ENCODE data around the gene XPO4. TPM values are rescaled to one million over a fixed set of nuclear protein-coding genes. Genes with fewer than 3 reads are reported as not detected.
"Not testable (repeated sequence)": the region's sequence is repeated elsewhere in the genome, so short reads cannot be mapped to it uniquely, and the experiment has no call there.

Gene XPO4
- total and polyA plus RNA-seq, 7 experiments from 2014 or later: 6.1 to 26.5 (median 21.0) TPM

DNA sequence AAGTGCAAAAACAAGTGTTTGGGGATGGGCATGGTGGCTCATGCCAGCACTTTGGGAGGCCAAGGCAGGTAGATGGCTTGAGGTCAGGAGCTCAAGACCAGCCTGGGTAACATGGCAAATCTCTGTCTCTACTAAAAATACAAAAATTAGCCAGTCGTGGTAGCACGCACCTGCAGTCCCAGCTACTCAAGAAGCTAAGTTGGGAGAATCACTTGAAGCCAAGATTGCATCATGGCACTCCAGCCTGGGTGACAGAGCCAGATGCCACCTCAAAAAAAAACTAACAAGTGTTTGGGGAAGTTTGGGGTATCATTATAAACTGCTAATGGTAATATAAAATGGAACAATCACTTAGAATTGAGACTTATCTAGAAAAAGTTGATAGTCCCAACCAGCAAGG, 24.6 kb downstream of the XPO4 start:
- Histone ChIP-seq H3K9me3 (ENCODE audit: control insufficient read depth in 2 of 3, low read length in 3 of 3) (no peaks in the 10 kb centered on the region), H3K27ac (ENCODE audit: low read depth, low read length) (no peak overlapping the region), H3K4me1 (ENCODE audit: control insufficient read depth in 2 of 2, insufficient read depth in 2 of 2, low read length in 2 of 2) (peaks cover 0 to under 1% of the 10 kb centered on the region in 2 donors), H3K36me3 (ENCODE audit: control insufficient read depth in 2 of 3, insufficient read depth in 3 of 3, low read length in 3 of 3) (no peaks in the 10 kb centered on the region), H3K27me3 (ENCODE audit: control insufficient read depth in 2 of 2, insufficient read depth in 2 of 2, low read length in 2 of 2) (no peaks in the 10 kb centered on the region), H3K4me3 (ENCODE audit: low read length) (no peak overlapping the region)
- Mint-ChIP-seq H3K4me1 (peaks cover 12 to 72% (median 52%) of the 10 kb centered on the region in 7 donors), H3K27ac (no peak overlapping the region), H3K9me3 (peaks cover 0 to 7% (median 5%) of the 10 kb centered on the region in 11 donors), H3K27me3 (no peaks in the 10 kb centered on the region), H3K4me3 (no peak overlapping the region), H3K36me3 (peaks cover 3 to 31% (median 22%) of the 10 kb centered on the region in 5 donors)
- CTCF ChIA-PET: no interaction called here
- POLR2A ChIA-PET: no interaction called here
- ATAC-seq (no peak), DNase-seq (no peak)
- intact Hi-C loops (cut with micrococcal nuclease): no loop called here

DNA sequence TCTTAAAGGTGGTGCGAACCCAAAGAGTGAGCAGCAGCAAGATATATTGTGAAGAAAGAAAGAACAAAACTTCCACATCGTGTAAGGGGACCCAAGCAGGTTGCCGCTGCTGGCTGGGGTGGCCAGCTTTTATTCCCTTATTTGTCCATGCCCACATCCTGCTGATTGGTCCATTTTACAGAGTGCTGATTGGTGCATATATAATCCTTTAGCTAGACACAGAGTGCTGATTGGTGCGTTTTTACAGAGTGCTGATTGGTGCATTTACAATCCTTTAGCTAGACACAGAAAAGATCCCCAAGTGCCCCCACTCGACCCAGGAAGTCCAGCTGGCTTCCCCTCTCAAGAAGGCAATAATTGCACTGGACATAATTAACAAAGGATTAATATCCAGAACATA, 25.7 kb downstream of the XPO4 start:
- H3K9me3 ChIP-seq (ENCODE audit: control insufficient read depth in 2 of 3, low read length in 3 of 3); intact Hi-C loops (cut with micrococcal nuclease); ATAC-seq; H3K27me3 Mint-ChIP-seq; H3K36me3 ChIP-seq (ENCODE audit: control insufficient read depth in 2 of 3, insufficient read depth in 3 of 3, low read length in 3 of 3); H3K4me3 ChIP-seq (ENCODE audit: low read length); H3K27me3 ChIP-seq (ENCODE audit: control insufficient read depth in 2 of 2, insufficient read depth in 2 of 2, low read length in 2 of 2); CTCF ChIA-PET; H3K9me3 Mint-ChIP-seq; DNase-seq; H3K27ac Mint-ChIP-seq; H3K27ac ChIP-seq (ENCODE audit: low read depth, low read length); H3K4me1 ChIP-seq (ENCODE audit: control insufficient read depth in 2 of 2, insufficient read depth in 2 of 2, low read length in 2 of 2); H3K4me3 Mint-ChIP-seq; POLR2A ChIA-PET: not testable (repeated sequence)
- H3K36me3 Mint-ChIP-seq: peaks cover 3 to 30% (median 16%) of the 10 kb centered on the region in 5 donors
- H3K4me1 Mint-ChIP-seq: peaks cover 11 to 72% (median 54%) of the 10 kb centered on the region in 7 donors

- H3K36me3 ChIP-seq (ENCODE audit: control insufficient read depth in 2 of 3, insufficient read depth in 3 of 3, low read length in 3 of 3); H3K4me1 ChIP-seq (ENCODE audit: control insufficient read depth in 2 of 2, insufficient read depth in 2 of 2, low read length in 2 of 2); intact Hi-C loops (cut with micrococcal nuclease); H3K27ac ChIP-seq (ENCODE audit: low read depth, low read length); H3K9me3 ChIP-seq (ENCODE audit: control insufficient read depth in 2 of 3, low read length in 3 of 3); H3K27me3 Mint-ChIP-seq; ATAC-seq; H3K27me3 ChIP-seq (ENCODE audit: control insufficient read depth in 2 of 2, insufficient read depth in 2 of 2, low read length in 2 of 2); H3K9me3 Mint-ChIP-seq; H3K4me3 Mint-ChIP-seq; H3K4me3 ChIP-seq (ENCODE audit: low read length); POLR2A ChIA-PET; CTCF ChIA-PET; DNase-seq: not testable (repeated sequence)
- Mint-ChIP-seq H3K4me1 (peaks cover 11 to 61% (median 49%) of the 10 kb centered on the region in 7 donors), H3K27ac (peak overlapping the region in 1 of 9 donors; percentile 25), H3K36me3 (peaks cover 3 to 26% (median 16%) of the 10 kb centered on the region in 5 donors)
These were observed 28.1 kb downstream of the XPO4 start for GRCh38 chr13:20874439-20874838.

- H3K27me3 Mint-ChIP-seq: no peaks in the 10 kb centered on the region
- no peaks in the 10 kb centered on the region for H3K9me3 ChIP-seq (ENCODE audit: control insufficient read depth in 2 of 3, low read length in 3 of 3)
- no peaks in the 10 kb centered on the region for H3K4me1 ChIP-seq (ENCODE audit: control insufficient read depth in 2 of 2, insufficient read depth in 2 of 2, low read length in 2 of 2)
- peaks cover 10 to 50% (median 43%) of the 10 kb centered on the region in 7 donors for H3K4me1 Mint-ChIP-seq
- ChIA-PET CTCF (no interaction called here), POLR2A (no interaction called here)
- H3K27ac ChIP-seq (ENCODE audit: low read depth, low read length): no peak overlapping the region
- peaks cover 0 to 7% (median 5%) of the 10 kb centered on the region in 11 donors for H3K9me3 Mint-ChIP-seq
- peak overlapping the region in 1 of 9 donors; percentile 16 for H3K27ac Mint-ChIP-seq
- peaks cover 0 to 17% (median 11%) of the 10 kb centered on the region in 5 donors for H3K36me3 Mint-ChIP-seq
- ATAC-seq (no peak), DNase-seq (no peak)
- no peak overlapping the region for H3K4me3 ChIP-seq (ENCODE audit: low read length)
- no peaks in the 10 kb centered on the region for H3K27me3 ChIP-seq (ENCODE audit: control insufficient read depth in 2 of 2, insufficient read depth in 2 of 2, low read length in 2 of 2)
- intact Hi-C loops (cut with micrococcal nuclease): no loop called here
- no peaks in the 10 kb centered on the region for H3K36me3 ChIP-seq (ENCODE audit: control insufficient read depth in 2 of 3, insufficient read depth in 3 of 3, low read length in 3 of 3)
- no peak overlapping the region for H3K4me3 Mint-ChIP-seq
These were observed 29.2 kb downstream of the XPO4 start for GRCh38 chr13:20873348-20873747.

GRCh38 chr13:20870829-20871228, 31.7 kb downstream of the XPO4 start:
- H3K9me3 Mint-ChIP-seq: peaks cover 0 to 1% (median 0%) of the 10 kb centered on the region in 11 donors
- no peak for ATAC-seq
- no peaks in the 10 kb centered on the region for H3K27me3 Mint-ChIP-seq
- H3K27ac Mint-ChIP-seq: no peak overlapping the region
- no peaks in the 10 kb centered on the region for H3K27me3 ChIP-seq (ENCODE audit: control insufficient read depth in 2 of 2, insufficient read depth in 2 of 2, low read length in 2 of 2)
- no peaks in the 10 kb centered on the region for H3K9me3 ChIP-seq (ENCODE audit: control insufficient read depth in 2 of 3, low read length in 3 of 3)
- no peaks in the 10 kb centered on the region for H3K36me3 ChIP-seq (ENCODE audit: control insufficient read depth in 2 of 3, insufficient read depth in 3 of 3, low read length in 3 of 3)
- H3K4me1 Mint-ChIP-seq: peaks cover 9 to 54% (median 42%) of the 10 kb centered on the region in 7 donors
- intact Hi-C loops (cut with micrococcal nuclease): no loop called here
- H3K36me3 Mint-ChIP-seq: peaks cover 0 to 8% (median 3%) of the 10 kb centered on the region in 5 donors
- H3K4me3 Mint-ChIP-seq: no peak overlapping the region
- ChIA-PET POLR2A (no interaction called here), CTCF (no interaction called here)
- no peaks in the 10 kb centered on the region for H3K4me1 ChIP-seq (ENCODE audit: control insufficient read depth in 2 of 2, insufficient read depth in 2 of 2, low read length in 2 of 2)
- H3K4me3 ChIP-seq (ENCODE audit: low read length): no peak overlapping the region
- DNase-seq: no peak
- H3K27ac ChIP-seq (ENCODE audit: low read depth, low read length): no peak overlapping the region

- no peak overlapping the region for H3K27ac Mint-ChIP-seq
- no peak for ATAC-seq
These were observed 33.0 kb downstream of the XPO4 start for GRCh38 chr13:20869540-20869939.

DNA sequence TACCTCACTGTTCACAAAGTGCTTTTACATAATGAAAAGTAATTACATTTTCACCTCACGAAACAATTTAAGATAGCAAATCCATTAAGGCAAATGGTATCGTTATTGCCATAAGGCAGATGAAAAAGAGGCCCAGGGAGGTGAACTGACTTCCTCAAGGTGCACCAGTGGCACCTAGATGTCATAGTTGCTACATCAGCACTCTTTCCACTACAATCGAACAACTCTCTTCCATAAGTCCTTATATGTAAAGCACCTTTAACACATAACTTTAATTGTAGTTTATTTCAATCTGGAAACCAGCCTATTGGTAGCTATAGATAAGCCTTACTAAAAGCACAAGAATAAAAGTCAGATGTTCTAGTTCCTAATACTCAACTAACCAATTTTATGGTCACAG, 35.1 kb downstream of the XPO4 start:
- H3K36me3 Mint-ChIP-seq: peaks cover 0 to 11% (median 4%) of the 10 kb centered on the region in 5 donors
- no peak for DNase-seq
- no peak overlapping the region for H3K4me3 ChIP-seq (ENCODE audit: low read length)
- H3K9me3 ChIP-seq (ENCODE audit: control insufficient read depth in 2 of 3, low read length in 3 of 3): no peaks in the 10 kb centered on the region
- H3K4me1 ChIP-seq (ENCODE audit: control insufficient read depth in 2 of 2, insufficient read depth in 2 of 2, low read length in 2 of 2): no peaks in the 10 kb centered on the region
- no peak overlapping the region for H3K27ac ChIP-seq (ENCODE audit: low read depth, low read length)
- no peak for ATAC-seq
- peaks cover 2 to 4% (median 3%) of the 10 kb centered on the region in 3 experiments for H3K36me3 ChIP-seq (ENCODE audit: control insufficient read depth in 2 of 3, insufficient read depth in 3 of 3, low read length in 3 of 3)
- H3K9me3 Mint-ChIP-seq: peaks cover 0 to 1% (median 0%) of the 10 kb centered on the region in 11 donors
- no peak overlapping the region for H3K4me3 Mint-ChIP-seq
- no peak overlapping the region for H3K27ac Mint-ChIP-seq
- ChIA-PET POLR2A (no interaction called here), CTCF (interaction anchor here (0.6 kb wide), 1 partner anchor 1221 kb away, joined by 3 read pairs; no protein-coding TSS in a partner anchor)
- H3K27me3 ChIP-seq (ENCODE audit: control insufficient read depth in 2 of 2, insufficient read depth in 2 of 2, low read length in 2 of 2): no peaks in the 10 kb centered on the region
- intact Hi-C loops (cut with micrococcal nuclease): no loop called here
- H3K4me1 Mint-ChIP-seq: peaks cover 9 to 37% (median 28%) of the 10 kb centered on the region in 7 donors
- H3K27me3 Mint-ChIP-seq: no peaks in the 10 kb centered on the region

More at GRCh38 chr13:20869540-20869939, 33.0 kb downstream of the XPO4 start:
- Histone ChIP-seq H3K27me3 (ENCODE audit: control insufficient read depth in 2 of 2, insufficient read depth in 2 of 2, low read length in 2 of 2) (no peaks in the 10 kb centered on the region), H3K4me1 (ENCODE audit: control insufficient read depth in 2 of 2, insufficient read depth in 2 of 2, low read length in 2 of 2) (no peaks in the 10 kb centered on the region), H3K4me3 (ENCODE audit: low read length) (no peak overlapping the region), H3K27ac (ENCODE audit: low read depth, low read length) (no peak overlapping the region), H3K36me3 (ENCODE audit: control insufficient read depth in 2 of 3, insufficient read depth in 3 of 3, low read length in 3 of 3) (no peaks in the 10 kb centered on the region), H3K9me3 (ENCODE audit: control insufficient read depth in 2 of 3, low read length in 3 of 3) (no peaks in the 10 kb centered on the region)
- no peak overlapping the region for H3K4me3 Mint-ChIP-seq
- H3K4me1 Mint-ChIP-seq: peaks cover 10 to 51% (median 41%) of the 10 kb centered on the region in 7 donors
- intact Hi-C loops (cut with micrococcal nuclease): loop anchor here in 1 of 2 donors (2.0 kb wide), 1 partner anchor 15 kb away; no protein-coding TSS in a partner anchor
- CTCF ChIA-PET: interaction anchor here (0.5 to 0.6 kb wide), 2 partner anchors 42 to 399 kb away, joined by 3 read pairs; no protein-coding TSS in a partner anchor
- peaks cover 0 to 8% (median under 1%) of the 10 kb centered on the region in 5 donors for H3K36me3 Mint-ChIP-seq
- no peaks in the 10 kb centered on the region for H3K27me3 Mint-ChIP-seq
- DNase-seq: no peak
- POLR2A ChIA-PET: no interaction called here
- peaks cover 0 to 1% (median 0%) of the 10 kb centered on the region in 11 donors for H3K9me3 Mint-ChIP-seq

Data from naive thymus-derived CD4-positive, alpha-beta T cell (primary cell).